HCT116 (cell line): ENCODE measurements around the gene FLNB. TPM values are rescaled to one million over a fixed set of nuclear protein-coding genes. Genes with fewer than 3 reads are reported as not detected.
A peak's percentile ranks its signal among the peaks of the same experiment; 100 is the strongest.

Experiments
- ATAC-seq: fragments of 200-7000 bp; cut with Tn5 transposase; 2 replicates; pipeline ENCODE4 v1.9.1; 2020; ENCODE audit warnings: mild to moderate bottlenecking, moderate library complexity
- BruUV-seq: library from RNA; stranded (reverse); fragments of 400-500 nt; replicated peaks from 2 replicates; lab custom pipeline; 2021; lab: Mats Ljungman, UMichigan
- CTCF ChIA-PET: fragments of 300-600 bp; sonication (Branson Sonifier 250); formaldehyde crosslinking; loops from one replicate; lab custom pipeline; 2021; ENCODE audit warnings: antibody characterized with exemption; lab: Charles Lee
- POLR2A ChIA-PET: fragments of 300-600, 350-600 bp; sonication (Branson Sonifier 250); formaldehyde crosslinking; loops from one replicate; lab custom pipeline; 2021; ENCODE audit warnings: antibody characterized with exemption; lab: Charles Lee
- RAD21 ChIA-PET, 2 experiments: fragments of 300-600 bp; sonication (Branson Sonifier 250); formaldehyde crosslinking; loops; one replicate each; lab custom pipeline; 2023; ENCODE audit warnings: low total read pairs in 2 of 2; ENCODE audit not compliant: uncharacterized antibody in 2 of 2, unreplicated experiment in 2 of 2, low non-redundant PET in 1 of 2; lab: Charles Lee
- DNase-seq: peaks from one replicate; pipeline ENCODE4 v3.0.0-alpha.2; 2010; ENCODE audit warnings: low read depth, low spot score
- H2AFZ ChIP-seq: fragments of 200-600 bp; shearing (Covaris generic), sonication (generic); 2 replicates; pipeline ENCODE4 v1.6.1; 2017; ENCODE audit warnings: low read depth, mixed run types, mixed read lengths, antibody characterized with exemption, low read length; ENCODE audit not compliant: poor library complexity, severe bottlenecking
- H3K27ac ChIP-seq: 2 replicates; pipeline ENCODE4 v1.5.1; 2012; ENCODE audit warnings: low read depth, low read length
- H3K27me3 ChIP-seq: fragments of 200-600 bp; sonication (generic); 2 replicates; pipeline ENCODE4 v1.6.1; 2016; ENCODE audit warnings: mixed run types, low read length, mixed read lengths; ENCODE audit not compliant: insufficient read depth
- H3K36me3 ChIP-seq, 2 experiments: fragments of 200-500 bp in 1 of 2; fragments of 200-600 bp in 1 of 2; sonication (Bioruptor generic) in 1 of 2; sonication (generic) in 1 of 2; 2 replicates each; pipeline versions ENCODE4 v1.5.1 to v1.6.1; 2014 to 2016; ENCODE audit warnings: low read length in 2 of 2, inconsistent platforms in 1 of 2, mixed read lengths in 1 of 2, mixed run types in 1 of 2; ENCODE audit not compliant: insufficient read depth in 2 of 2, control insufficient read depth in 1 of 2
- H3K4me1 ChIP-seq, 2 experiments: fragments of 200-600 bp in 1 of 2; sonication (generic) in 1 of 2; 2 replicates each; pipeline versions ENCODE4 v1.5.1 to v1.6.1; 2012 to 2017; ENCODE audit warnings: low read length in 2 of 2, inconsistent platforms in 1 of 2, mild to moderate bottlenecking in 1 of 2, mixed read lengths in 1 of 2, mixed run types in 1 of 2, moderate library complexity in 1 of 2; ENCODE audit not compliant: insufficient read depth in 2 of 2, control insufficient read depth in 1 of 2
- H3K4me2 ChIP-seq: fragments of 200-600 bp; sonication (generic); 2 replicates; pipeline ENCODE4 v1.6.1; 2017; ENCODE audit warnings: mixed run types, low read length, mixed read lengths
- H3K4me3 ChIP-seq, 2 experiments: fragments of 200-600 bp in 1 of 2; sonication (generic) in 1 of 2; replicated peaks in 1 of 2; 2 replicates each; pipeline ENCODE4 v1.5.1; 2011 to 2016; ENCODE audit warnings: low read length in 2 of 2, control low read depth in 1 of 2, low read depth in 1 of 2, mild to moderate bottlenecking in 1 of 2, mixed read lengths in 1 of 2, mixed run types in 1 of 2
- H3K79me2 ChIP-seq: fragments of 200-600 bp; sonication (generic); 2 replicates; pipeline ENCODE4 v1.6.1; 2017; ENCODE audit warnings: mild to moderate bottlenecking, mixed run types, low read length, moderate library complexity, mixed read lengths; ENCODE audit not compliant: insufficient read depth
- H3K9ac ChIP-seq: fragments of 200-600 bp; sonication (generic); 2 replicates; pipeline ENCODE4 v1.6.1; 2016; ENCODE audit warnings: low read length, mixed read lengths
- H3K9me2 ChIP-seq: fragments of 200-600 bp; sonication (generic), shearing (Covaris generic); 2 replicates; pipeline ENCODE4 v1.6.1; 2017; ENCODE audit warnings: mixed run types, mild to moderate bottlenecking, moderate library complexity; ENCODE audit not compliant: insufficient read depth
- H3K9me3 ChIP-seq, 2 experiments: fragments of 200-500 bp in 1 of 2; fragments of 200-600 bp in 1 of 2; sonication (Bioruptor generic) in 1 of 2; sonication (generic) in 1 of 2; 2 replicates each; pipeline ENCODE4 v1.6.1; 2014 to 2017; ENCODE audit warnings: low read length in 2 of 2, mixed read lengths in 2 of 2, inconsistent platforms in 1 of 2, low read depth in 1 of 2, mild to moderate bottlenecking in 1 of 2, mixed run types in 1 of 2, moderate library complexity in 1 of 2; ENCODE audit not compliant: control insufficient read depth in 1 of 2, insufficient read depth in 1 of 2
- H4K20me1 ChIP-seq: fragments of 200-600 bp; sonication (generic), shearing (Covaris generic); 2 replicates; pipeline ENCODE4 v1.6.1; 2017; ENCODE audit warnings: mixed run types, mild to moderate bottlenecking, moderate library complexity; ENCODE audit not compliant: insufficient read depth
- CBX3 ChIP-seq: IDR thresholded peaks from 2 replicates; pipeline ENCODE4 v1.6.1; 2012; ENCODE audit warnings: low read depth
- CTCF ChIP-seq, 3 experiments: fragments of 200-600 bp in 1 of 3; sonication (generic) in 1 of 3; IDR thresholded peaks in 2 of 3; conservative IDR thresholded peaks in 1 of 3; 2 replicates each; pipeline ENCODE4 v1.5.1; 2012 to 2017; ENCODE audit warnings: low read depth in 2 of 3, low read length in 2 of 3, antibody characterized with exemption in 1 of 3, borderline replicate concordance in 1 of 3, control low read depth in 1 of 3, mild to moderate bottlenecking in 1 of 3, mixed read lengths in 1 of 3, mixed run types in 1 of 3, moderate library complexity in 1 of 3; ENCODE audit not compliant: insufficient read depth in 1 of 3
- EGR1 ChIP-seq: IDR thresholded peaks from 2 replicates; pipeline ENCODE4 v1.6.1; 2012; ENCODE audit warnings: low read depth
- ELF1 ChIP-seq: IDR thresholded peaks from 2 replicates; pipeline ENCODE4 v1.6.1; 2012; ENCODE audit warnings: low read depth, borderline replicate concordance
- EZH2 ChIP-seq: fragments of 200-600 bp; sonication (generic); IDR thresholded peaks from 2 replicates; pipeline ENCODE4 v1.6.1; 2017; ENCODE audit warnings: antibody characterized with exemption, mixed run types
- EZH2phosphoT487 ChIP-seq: fragments of 200-600 bp; IDR thresholded peaks from 2 replicates; pipeline ENCODE4 v1.6.1; 2018; ENCODE audit warnings: antibody characterized with exemption, borderline replicate concordance
- FOSL1 ChIP-seq: IDR thresholded peaks from 2 replicates; pipeline ENCODE4 v1.6.1; 2012; ENCODE audit warnings: low read depth
- JUND ChIP-seq: IDR thresholded peaks from 2 replicates; pipeline ENCODE4 v1.6.1; 2012
- POLR2AphosphoS5 ChIP-seq: IDR thresholded peaks from 2 replicates; pipeline ENCODE4 v1.6.1; 2011; ENCODE audit warnings: mild to moderate bottlenecking, low read depth, low read length, moderate library complexity
- RAD21 ChIP-seq: IDR thresholded peaks from 2 replicates; pipeline ENCODE4 v1.6.1; 2012; ENCODE audit warnings: low read depth, mild to moderate bottlenecking
- SIN3A ChIP-seq: IDR thresholded peaks from 2 replicates; pipeline ENCODE4 v1.6.1; 2012; ENCODE audit warnings: low read depth
- SRF ChIP-seq: IDR thresholded peaks from 2 replicates; pipeline ENCODE4 v1.6.1; 2012; ENCODE audit warnings: low read depth
- YY1 ChIP-seq: IDR thresholded peaks from 2 replicates; pipeline ENCODE4 v1.6.1; 2011; ENCODE audit warnings: low read length, low read depth, moderate library complexity, mild to moderate bottlenecking; ENCODE audit not compliant: insufficient replicate concordance; ENCODE audit errors: extremely low read depth
- ZFX ChIP-seq: fragments of 450-650 bp; IDR thresholded peaks from 2 replicates; pipeline ENCODE4 v1.6.1; 2017
- ZNF274 ChIP-seq: fragments of 200-500 bp; sonication (Bioruptor generic); IDR thresholded peaks from 2 replicates; pipeline ENCODE4 v1.6.1; 2014; ENCODE audit warnings: mild to moderate bottlenecking, low read depth, low read length, inconsistent platforms
- intact Hi-C: fragments of 100-400 bp; cut with micrococcal nuclease; formaldehyde crosslinking; loops from 2 replicates; pipeline ENCODE4 v1.10.0; 2022
- total RNA-seq: library from RNA; stranded (reverse); gene quantifications from one replicate; pipeline ENCODE4 v1.2.1, GENCODE V29; 2021; ENCODE audit not compliant: unreplicated experiment
- TF ChIP-seq, protein P1 (sequence below): IDR thresholded peaks from 2 replicates; pipeline ENCODE4 v1.6.1; 2012; ENCODE audit warnings: low read depth
- TF ChIP-seq, protein P2 (sequence below): IDR thresholded peaks from 2 replicates; pipeline ENCODE4 v1.6.1; 2012

FLNB gene
- total RNA-seq, 1 experiment from 2014 or later = 116 TPM

GRCh38 chr3:58010562-58010961, 2.3 kb downstream of the FLNB start (continued):
- TF ChIP-seq, protein P1, sequence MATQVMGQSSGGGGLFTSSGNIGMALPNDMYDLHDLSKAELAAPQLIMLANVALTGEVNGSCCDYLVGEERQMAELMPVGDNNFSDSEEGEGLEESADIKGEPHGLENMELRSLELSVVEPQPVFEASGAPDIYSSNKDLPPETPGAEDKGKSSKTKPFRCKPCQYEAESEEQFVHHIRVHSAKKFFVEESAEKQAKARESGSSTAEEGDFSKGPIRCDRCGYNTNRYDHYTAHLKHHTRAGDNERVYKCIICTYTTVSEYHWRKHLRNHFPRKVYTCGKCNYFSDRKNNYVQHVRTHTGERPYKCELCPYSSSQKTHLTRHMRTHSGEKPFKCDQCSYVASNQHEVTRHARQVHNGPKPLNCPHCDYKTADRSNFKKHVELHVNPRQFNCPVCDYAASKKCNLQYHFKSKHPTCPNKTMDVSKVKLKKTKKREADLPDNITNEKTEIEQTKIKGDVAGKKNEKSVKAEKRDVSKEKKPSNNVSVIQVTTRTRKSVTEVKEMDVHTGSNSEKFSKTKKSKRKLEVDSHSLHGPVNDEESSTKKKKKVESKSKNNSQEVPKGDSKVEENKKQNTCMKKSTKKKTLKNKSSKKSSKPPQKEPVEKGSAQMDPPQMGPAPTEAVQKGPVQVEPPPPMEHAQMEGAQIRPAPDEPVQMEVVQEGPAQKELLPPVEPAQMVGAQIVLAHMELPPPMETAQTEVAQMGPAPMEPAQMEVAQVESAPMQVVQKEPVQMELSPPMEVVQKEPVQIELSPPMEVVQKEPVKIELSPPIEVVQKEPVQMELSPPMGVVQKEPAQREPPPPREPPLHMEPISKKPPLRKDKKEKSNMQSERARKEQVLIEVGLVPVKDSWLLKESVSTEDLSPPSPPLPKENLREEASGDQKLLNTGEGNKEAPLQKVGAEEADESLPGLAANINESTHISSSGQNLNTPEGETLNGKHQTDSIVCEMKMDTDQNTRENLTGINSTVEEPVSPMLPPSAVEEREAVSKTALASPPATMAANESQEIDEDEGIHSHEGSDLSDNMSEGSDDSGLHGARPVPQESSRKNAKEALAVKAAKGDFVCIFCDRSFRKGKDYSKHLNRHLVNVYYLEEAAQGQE = no peak
- TF ChIP-seq CBX3 = no peak
- no peak for TF ChIP-seq POLR2AphosphoS5
- TF ChIP-seq, all 23 proteins: peak for 0

DNA sequence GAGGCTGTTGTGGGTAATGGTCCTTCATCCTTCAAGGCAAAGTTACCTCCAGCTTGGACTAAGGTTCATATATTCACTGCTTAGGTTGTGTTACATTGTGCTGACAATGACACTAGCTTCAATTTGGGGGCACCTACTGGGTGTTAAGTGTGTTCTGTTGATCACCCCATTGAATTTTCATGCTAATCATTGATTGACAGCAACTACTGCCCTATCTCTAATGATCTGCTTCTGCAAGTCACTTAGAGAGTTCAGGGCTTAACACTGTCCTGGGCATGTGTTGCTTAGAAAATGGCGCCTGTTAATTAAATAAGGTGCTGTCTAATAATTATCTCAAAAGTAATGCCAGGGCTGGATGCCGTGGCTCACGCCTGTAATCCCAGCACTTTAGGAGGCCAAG, 3.4 kb downstream of the FLNB start:
- Histone ChIP-seq H3K4me3 (peak overlapping the region in 1 of 2 experiments; percentile 85; a peak in 1 of 4 replicates), H2AFZ (no peak overlapping the region), H3K9me3 (no peaks in the 10 kb centered on the region), H3K79me2 (peaks cover 78% of the 10 kb centered on the region), H3K27me3 (no peaks in the 10 kb centered on the region), H4K20me1 (no peaks in the 10 kb centered on the region; the same call in 1 of the 2 replicates), H3K9ac (peak overlapping the region; percentile 86; the same call in 1 of the 2 replicates), H3K36me3 (no peaks in the 10 kb centered on the region), H3K4me1 (peaks cover 28 to 42% of the 10 kb centered on the region in 2 experiments), H3K27ac (peak overlapping the region; percentile 49; the same call in 1 of the 2 replicates), H3K4me2 (peak overlapping the region; percentile 91), H3K9me2 (no peaks in the 10 kb centered on the region)
- POLR2A ChIA-PET = no interaction called here
- ATAC-seq (no peak), DNase-seq (no peak)
- RAD21 ChIA-PET = no interaction called here
- intact Hi-C loops = no loop called here
- BruUV-seq = no TSS peak
- CTCF ChIA-PET = no interaction called here
- no peak for TF ChIP-seq CBX3
- no peak for TF ChIP-seq ZFX
- no peak for TF ChIP-seq POLR2AphosphoS5
- no peak for TF ChIP-seq CTCF (IDR thresholded peaks at IDR 0.05 in 2 of 3, conservative IDR thresholded peaks at IDR 0.05 in 1 of 3; ENCODE audit: borderline replicate concordance in 1 of 3, insufficient read depth in 1 of 3, low read depth in 2 of 3, low read length in 2 of 3)
- no peak for TF ChIP-seq SRF
- TF ChIP-seq, protein P1 = no peak
- no peak for TF ChIP-seq SIN3A
- no peak for TF ChIP-seq ZNF274
- TF ChIP-seq, protein P2, sequence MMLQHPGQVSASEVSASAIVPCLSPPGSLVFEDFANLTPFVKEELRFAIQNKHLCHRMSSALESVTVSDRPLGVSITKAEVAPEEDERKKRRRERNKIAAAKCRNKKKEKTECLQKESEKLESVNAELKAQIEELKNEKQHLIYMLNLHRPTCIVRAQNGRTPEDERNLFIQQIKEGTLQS = no peak
- TF ChIP-seq YY1 = no peak
- TF ChIP-seq FOSL1 = no peak
- no peak for TF ChIP-seq EZH2
- no peak for TF ChIP-seq ELF1
- TF ChIP-seq RAD21 = no peak
- TF ChIP-seq JUND = no peak
- TF ChIP-seq EZH2phosphoT487 = no peak
- TF ChIP-seq EGR1 = no peak
